ENCODE measurements around the gene ZNF791.

ZNF791 gene

DNA sequence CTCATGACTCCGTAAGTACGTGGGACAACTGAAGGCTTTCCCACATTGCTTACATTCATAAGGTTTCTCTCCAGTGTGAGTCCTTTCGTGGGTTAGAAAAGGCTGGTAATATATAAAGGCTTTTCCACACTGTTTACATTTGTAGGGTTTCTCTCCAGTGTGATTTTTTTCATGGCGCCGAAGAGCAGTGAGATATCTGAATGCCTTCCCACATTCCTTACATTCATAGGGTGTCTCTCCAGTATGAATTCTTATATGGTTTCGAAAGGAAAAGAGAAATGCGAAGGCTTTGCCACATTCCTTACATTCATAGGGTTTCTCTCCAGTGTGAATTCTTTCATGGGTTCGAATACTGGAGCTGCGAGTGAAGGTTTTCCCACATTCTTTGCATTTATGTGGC, 29.6 kb upstream of the ZNF791 start:
- H3K4me3 ChIP-seq (replicated peaks; ENCODE audit: low read depth, low read length), result no peak overlapping the region
- no peak for TF ChIP-seq CTCF (IDR thresholded peaks at IDR 0.05; ENCODE audit: low read length, missing control alignments)
- DNase-seq (ENCODE audit: low read depth), result no peak

- no peak for TF ChIP-seq CTCF (IDR thresholded peaks at IDR 0.05; ENCODE audit: low read length, missing control alignments)
- DNase-seq (ENCODE audit: low read depth), result no peak
- H3K4me3 ChIP-seq (replicated peaks; ENCODE audit: low read depth, low read length), result no peak overlapping the region
Observed at GRCh38 chr19:12596485-12596884, 14.2 kb upstream of the ZNF791 start.

DNA sequence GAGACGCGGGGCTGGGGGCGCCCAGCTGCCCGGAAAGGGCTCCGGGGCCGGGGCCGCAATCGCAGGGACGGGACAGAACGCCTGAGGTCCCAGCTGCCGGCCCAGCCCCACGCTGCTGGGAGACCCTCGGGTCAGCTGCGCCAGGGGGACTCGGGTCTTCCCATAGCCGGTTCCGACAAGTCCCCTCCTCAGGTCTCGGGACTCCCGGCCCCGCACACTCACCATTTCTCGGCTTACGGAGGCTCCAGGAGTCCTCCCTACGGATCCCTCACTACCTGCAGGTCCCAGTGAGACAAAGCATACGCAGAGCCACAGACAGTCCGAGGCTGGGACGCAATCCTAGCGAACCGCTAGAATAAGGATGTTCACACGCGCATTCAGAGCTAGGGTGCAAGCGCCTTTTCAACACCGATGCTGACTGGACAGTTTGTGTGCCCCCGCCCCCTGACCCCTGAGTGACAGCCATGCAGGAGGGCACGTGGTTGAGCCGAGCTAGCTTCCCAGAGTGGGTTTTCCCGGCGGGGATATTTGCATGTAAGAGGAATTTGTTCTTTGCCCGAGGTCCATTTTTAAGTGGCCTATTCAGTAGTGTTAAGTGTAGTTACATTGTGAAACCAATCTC, 13.7 kb upstream of the ZNF791 start:
- H3K4me3 ChIP-seq (replicated peaks; ENCODE audit: low read depth, low read length), result no peak overlapping the region
- DNase-seq (ENCODE audit: low read depth), result no peak
- TF ChIP-seq CTCF (IDR thresholded peaks at IDR 0.05; ENCODE audit: low read length, missing control alignments), result no peak

GRCh38 chr19:12597594-12597993, 13.1 kb upstream of the ZNF791 start:
- no peak for DNase-seq (ENCODE audit: low read depth)
- no peak for TF ChIP-seq CTCF (IDR thresholded peaks at IDR 0.05; ENCODE audit: low read length, missing control alignments)
- no peak overlapping the region for H3K4me3 ChIP-seq (replicated peaks; ENCODE audit: low read depth, low read length)

- DNase-seq (ENCODE audit: low read depth), result no peak
- H3K4me3 ChIP-seq (replicated peaks; ENCODE audit: low read depth, low read length), result no peak overlapping the region
- TF ChIP-seq CTCF (IDR thresholded peaks at IDR 0.05; ENCODE audit: low read length, missing control alignments), result no peak
Observed at GRCh38 chr19:12603714-12604113, 7.0 kb upstream of the ZNF791 start.

DNA sequence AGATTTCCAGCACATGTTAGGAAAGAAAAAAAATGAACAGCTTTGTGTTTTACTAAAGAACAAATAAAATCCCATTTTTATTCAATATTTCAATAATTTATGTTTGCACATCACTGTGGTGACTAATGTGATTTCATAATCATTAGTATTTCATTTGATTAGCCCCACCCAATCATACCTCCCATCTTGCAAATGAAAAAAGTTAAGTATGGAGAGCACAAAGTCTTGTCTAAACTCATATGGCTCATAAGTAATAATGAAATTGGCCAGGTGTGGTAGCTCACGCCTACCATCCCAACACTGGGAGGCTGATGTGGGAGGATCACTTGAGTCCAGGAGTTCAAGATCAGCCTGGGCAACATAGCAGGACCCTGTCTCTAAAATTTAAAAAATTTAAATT, 3.9 kb upstream of the ZNF791 start:
- H3K4me3 ChIP-seq (replicated peaks; ENCODE audit: low read depth, low read length), result no peak overlapping the region
- no peak for TF ChIP-seq CTCF (IDR thresholded peaks at IDR 0.05; ENCODE audit: low read length, missing control alignments)
- DNase-seq (ENCODE audit: low read depth), result no peak

- TF ChIP-seq CTCF (IDR thresholded peaks at IDR 0.05; ENCODE audit: low read length, missing control alignments), result no peak
- DNase-seq (ENCODE audit: low read depth), result no peak
Observed at GRCh38 chr19:12607631-12608030, 3.1 kb upstream of the ZNF791 start.

More at GRCh38 chr19:12607631-12608030, 3.1 kb upstream of the ZNF791 start:
- no peak overlapping the region for H3K4me3 ChIP-seq (replicated peaks; ENCODE audit: low read depth, low read length)

Measured in fibroblast of pulmonary artery (primary cell).